ENCODE data around the gene TNNI3.

TNNI3 gene

GRCh38 chr19:55118401-55118991 is 39.0 kb downstream of the TNNI3 start:
- peak overlapping the region; percentile 73 for H3K4me3 ChIP-seq (ENCODE audit: low read depth, low read length)
- DNase-seq (ENCODE audit: low read depth) = peak; percentile 91
- peak; percentile 1; the same call in 1 of the 2 replicates for TF ChIP-seq MAX (IDR thresholded peaks at IDR 0.05; ENCODE audit: low read depth, low read length)
- 0 out of 2 replicates have a peak, but pooled peaks have one; percentile 25 for TF ChIP-seq MYC (IDR thresholded peaks at IDR 0.05; ENCODE audit: low read depth, low read length)
- no peak for TF ChIP-seq CTCF (IDR thresholded peaks at IDR 0.05; ENCODE audit: low read depth, low read length)
- TF ChIP-seq POLR2A (IDR thresholded peaks at IDR 0.05; ENCODE audit: extremely low read depth, insufficient read length) = peak; percentile 27

GRCh38 chr19:55117663-55118391 is 39.7 kb downstream of the TNNI3 start:
- DNase-seq (ENCODE audit: low read depth) = peak; percentile 97
- H3K4me3 ChIP-seq (ENCODE audit: low read depth, low read length) = peak overlapping the region; percentile 73
- no peak for TF ChIP-seq MAX (IDR thresholded peaks at IDR 0.05; ENCODE audit: low read depth, low read length)
- no peak for TF ChIP-seq POLR2A (IDR thresholded peaks at IDR 0.05; ENCODE audit: extremely low read depth, insufficient read length)
- TF ChIP-seq CTCF (IDR thresholded peaks at IDR 0.05; ENCODE audit: low read depth, low read length) = no peak

- peak; percentile 22 for DNase-seq (ENCODE audit: low read depth)
- no peak for TF ChIP-seq CTCF (IDR thresholded peaks at IDR 0.05; ENCODE audit: low read depth, low read length)
- no peak for TF ChIP-seq MYC (IDR thresholded peaks at IDR 0.05; ENCODE audit: low read depth, low read length)
- TF ChIP-seq POLR2A (IDR thresholded peaks at IDR 0.05; ENCODE audit: extremely low read depth, insufficient read length) = peak; percentile 29
- peak within 1 kb of the TSS; percentile 82 for H3K4me3 ChIP-seq (ENCODE audit: low read depth, low read length)
These were observed 40.5 kb downstream of the TNNI3 start, which contains the start of gene PPP1R12C for GRCh38 chr19:55116859-55117662. PPP1R12C (minus strand) TSS chr19:55117637; CDS start chr19:55117543, 94 bp downstream.

GRCh38 chr19:55116232-55116858 is 41.2 kb downstream of the TNNI3 start:
- DNase-seq (ENCODE audit: low read depth) = peak; percentile 52
- peak overlapping the region; percentile 82 for H3K4me3 ChIP-seq (ENCODE audit: low read depth, low read length)
- no peak for TF ChIP-seq MYC (IDR thresholded peaks at IDR 0.05; ENCODE audit: low read depth, low read length)
- no peak for TF ChIP-seq CTCF (IDR thresholded peaks at IDR 0.05; ENCODE audit: low read depth, low read length)
- peak; percentile 52; the same call in 1 of the 2 replicates for TF ChIP-seq MAX (IDR thresholded peaks at IDR 0.05; ENCODE audit: low read depth, low read length)
- TF ChIP-seq POLR2A (IDR thresholded peaks at IDR 0.05; ENCODE audit: extremely low read depth, insufficient read length) = no peak

GRCh38 chr19:55115446-55116065 is 42.0 kb downstream of the TNNI3 start:
- TF ChIP-seq MAX (IDR thresholded peaks at IDR 0.05; ENCODE audit: low read depth, low read length) = no peak
- no peak for TF ChIP-seq MYC (IDR thresholded peaks at IDR 0.05; ENCODE audit: low read depth, low read length)
- no peak for TF ChIP-seq CTCF (IDR thresholded peaks at IDR 0.05; ENCODE audit: low read depth, low read length)
- no peak for TF ChIP-seq POLR2A (IDR thresholded peaks at IDR 0.05; ENCODE audit: extremely low read depth, insufficient read length)
- H3K4me3 ChIP-seq (ENCODE audit: low read depth, low read length) = peak overlapping the region; percentile 82
- no peak for DNase-seq (ENCODE audit: low read depth)

Data from NB4 (cell line).